H9 (cell line): ENCODE results near the gene SLC17A9. TPM values are rescaled to one million over a fixed set of nuclear protein-coding genes. Genes with fewer than 3 reads are reported as not detected.

ENCODE experiments used
- DNase-seq: peaks from one replicate; pipeline ENCODE4 v3.0.0-alpha.2; 2017
- H2AFZ ChIP-seq: one replicate; pipeline ENCODE4 v1.6.1; 2013; ENCODE audit warnings: mild to moderate bottlenecking, low read length, control low read depth, moderate library complexity
- H2AK5ac ChIP-seq: 2 replicates; pipeline ENCODE4 v1.6.1; 2013; ENCODE audit warnings: low read length, control low read depth, mixed read lengths; ENCODE audit not compliant: insufficient read length
- H2BK120ac ChIP-seq: one replicate; pipeline ENCODE4 v1.6.1; 2013; ENCODE audit warnings: low read depth, mild to moderate bottlenecking, low read length, control low read depth, inconsistent platforms; ENCODE audit not compliant: poor library complexity, severe bottlenecking
- H2BK12ac ChIP-seq: 2 replicates; pipeline ENCODE4 v1.6.1; 2013; ENCODE audit warnings: low read length, control low read depth, mixed read lengths, low read depth; ENCODE audit not compliant: insufficient read length
- H2BK15ac ChIP-seq: 2 replicates; pipeline ENCODE4 v1.6.1; 2013; ENCODE audit warnings: low read depth, low read length, control low read depth
- H2BK20ac ChIP-seq: one replicate; pipeline ENCODE4 v1.6.1; 2013; ENCODE audit warnings: low read depth, mild to moderate bottlenecking, low read length, control low read depth, inconsistent platforms; ENCODE audit not compliant: poor library complexity, severe bottlenecking
- H2BK5ac ChIP-seq: 2 replicates; pipeline ENCODE4 v1.6.1; 2013; ENCODE audit warnings: low read length, control low read depth, mixed read lengths; ENCODE audit not compliant: insufficient read length
- H3K14ac ChIP-seq: 2 replicates; pipeline ENCODE4 v1.6.1; 2013; ENCODE audit warnings: low read length, control low read depth; ENCODE audit not compliant: insufficient read depth
- H3K18ac ChIP-seq: 2 replicates; pipeline ENCODE4 v1.6.1; 2013; ENCODE audit warnings: low read depth, mild to moderate bottlenecking, mixed read lengths, low read length, control low read depth; ENCODE audit not compliant: insufficient read length
- H3K23ac ChIP-seq: 2 replicates; pipeline ENCODE4 v1.6.1; 2013; ENCODE audit warnings: low read length, control low read depth, mixed read lengths, low read depth; ENCODE audit not compliant: insufficient read length
- H3K23me2 ChIP-seq: 2 replicates; pipeline ENCODE4 v1.6.1; 2013; ENCODE audit warnings: low read depth, mild to moderate bottlenecking, mixed read lengths, low read length, control low read depth; ENCODE audit not compliant: insufficient read length, poor library complexity, severe bottlenecking
- H3K27ac ChIP-seq: 2 replicates; pipeline ENCODE4 v1.5.1; 2013; ENCODE audit warnings: low read length, control low read depth, mixed read lengths, low read depth; ENCODE audit not compliant: insufficient read length
- H3K27me3 ChIP-seq: 2 replicates; pipeline ENCODE4 v1.6.1; 2013; ENCODE audit warnings: low read length, control low read depth, inconsistent platforms; ENCODE audit not compliant: insufficient read depth
- H3K4ac ChIP-seq: 2 replicates; pipeline ENCODE4 v1.6.1; 2013; ENCODE audit warnings: low read depth, mild to moderate bottlenecking, control low read depth, inconsistent platforms, low read length, moderate library complexity
- H3K4me1 ChIP-seq: 2 replicates; pipeline ENCODE4 v1.6.1; 2013; ENCODE audit warnings: low read length, control low read depth, inconsistent platforms; ENCODE audit not compliant: insufficient read depth
- H3K4me2 ChIP-seq: 2 replicates; pipeline ENCODE4 v1.6.1; 2013; ENCODE audit warnings: low read length, control low read depth, mixed read lengths; ENCODE audit not compliant: insufficient read length, insufficient read depth
- H3K56ac ChIP-seq: 2 replicates; pipeline ENCODE4 v1.6.1; 2013; ENCODE audit warnings: low read depth, mild to moderate bottlenecking, mixed read lengths, low read length, control low read depth; ENCODE audit not compliant: insufficient read length
- H3K79me1 ChIP-seq: 2 replicates; pipeline ENCODE4 v1.6.1; 2013; ENCODE audit warnings: low read depth, mild to moderate bottlenecking, moderate library complexity, low read length, control low read depth, inconsistent platforms; ENCODE audit not compliant: insufficient read depth, poor library complexity, severe bottlenecking
- H3K79me2 ChIP-seq: 2 replicates; pipeline ENCODE4 v1.6.1; 2013; ENCODE audit warnings: low read length, control low read depth, inconsistent platforms; ENCODE audit not compliant: insufficient read depth
- H3K9ac ChIP-seq: 2 replicates; pipeline ENCODE4 v1.6.1; 2013; ENCODE audit warnings: low read length, control low read depth, mixed read lengths; ENCODE audit not compliant: insufficient read length; ENCODE audit errors: extremely low read depth
- H3K9me3 ChIP-seq: one replicate; pipeline ENCODE4 v1.6.1; 2013; ENCODE audit warnings: low read depth, low read length, inconsistent platforms; ENCODE audit not compliant: control insufficient read depth
- H3T11ph ChIP-seq: one replicate; pipeline ENCODE4 v1.6.1; 2013; ENCODE audit warnings: mild to moderate bottlenecking, low read length, control low read depth, inconsistent platforms
- H4K20me1 ChIP-seq: one replicate; pipeline ENCODE4 v1.6.1; 2013; ENCODE audit not compliant: control insufficient read depth, insufficient read length, insufficient read depth
- H4K5ac ChIP-seq: 2 replicates; pipeline ENCODE4 v1.6.1; 2013; ENCODE audit warnings: low read depth, mild to moderate bottlenecking, mixed read lengths, low read length, control low read depth; ENCODE audit not compliant: insufficient read length
- H4K8ac ChIP-seq: replicated peaks from 2 replicates; pipeline ENCODE4 v1.6.1; 2013; ENCODE audit warnings: low read length, control low read depth, mixed read lengths, low read depth; ENCODE audit not compliant: insufficient read length
- H4K91ac ChIP-seq: 2 replicates; pipeline ENCODE4 v1.6.1; 2013; ENCODE audit warnings: low read depth, mild to moderate bottlenecking, moderate library complexity, mixed read lengths, low read length, control low read depth; ENCODE audit not compliant: insufficient read length
- H3K27ac Mint-ChIP-seq, 3 experiments: 2 replicates in 2 of 3; 3 replicates in 1 of 3; pipeline ENCODE4 v1.8.0; 2020 to 2021; ENCODE audit warnings: mixed read lengths in 3 of 3, mild to moderate bottlenecking in 1 of 3, moderate library complexity in 1 of 3
- H3K27me3 Mint-ChIP-seq: 2 replicates; pipeline ENCODE4 v1.8.0; 2021; ENCODE audit warnings: low read depth, mild to moderate bottlenecking, moderate library complexity, mixed read lengths
- H3K36me3 Mint-ChIP-seq, 3 experiments: 2 replicates in 2 of 3; 3 replicates in 1 of 3; pipeline ENCODE4 v1.8.0; 2020 to 2021; ENCODE audit warnings: low read depth in 3 of 3, mixed read lengths in 3 of 3; ENCODE audit not compliant: insufficient read depth in 1 of 3
- H3K4me1 Mint-ChIP-seq, 2 experiments: 2 replicates each; pipeline ENCODE4 v1.8.0; 2020; ENCODE audit warnings: mixed read lengths in 2 of 2
- H3K4me3 Mint-ChIP-seq, 2 experiments: 2 replicates in 1 of 2; 3 replicates in 1 of 2; pipeline ENCODE4 v1.8.0; 2020 to 2021; ENCODE audit warnings: mild to moderate bottlenecking in 2 of 2, mixed read lengths in 2 of 2, moderate library complexity in 1 of 2
- H3K9me3 Mint-ChIP-seq, 2 experiments: 2 replicates in 1 of 2; 3 replicates in 1 of 2; pipeline ENCODE4 v1.8.0; 2020; ENCODE audit warnings: mild to moderate bottlenecking in 2 of 2, mixed read lengths in 2 of 2, moderate library complexity in 1 of 2
- CTCF ChIP-seq: fragments of 200-600 bp; sonication (generic); conservative IDR thresholded peaks from 3 replicates; pipeline ENCODE4 v1.8.0; 2021; ENCODE audit warnings: antibody characterized with exemption, mild to moderate bottlenecking
- WGBS: extraction: QIAGEN DNeasy Blood & Tissue Kit; methylation state at CpG from one replicate; pipeline ENCODE4 v1.1.7; 2013; ENCODE audit warnings: missing lambda C conversion rate, low lambda C conversion rate, mixed read lengths; ENCODE audit not compliant: insufficient read length; ENCODE audit errors: extremely low coverage; 5-methylcytosine and 5-hydroxymethylcytosine counted together
- total RNA-seq: library from RNA; stranded (reverse); gene quantifications from 2 replicates; pipeline ENCODE4 v1.2.1, GENCODE V29; 2021

SLC17A9 gene
- total RNA-seq, 1 experiment from 2014 or later = 20.9 TPM

- no peak overlapping the region for H2BK15ac ChIP-seq
- H3K18ac ChIP-seq = no peak overlapping the region
- Mint-ChIP-seq H3K36me3 (no peaks in the 10 kb centered on the region), H3K4me1 (peaks cover 18 to 62% of the 10 kb centered on the region in 2 experiments), H3K9me3 (no peaks in the 10 kb centered on the region), H3K27ac (no peak overlapping the region), H3K4me3 (no peak overlapping the region), H3K27me3 (peaks cover 18% of the 10 kb centered on the region)
- TF ChIP-seq CTCF = no peak
- no peaks in the 10 kb centered on the region for H3K9me3 ChIP-seq
- no peaks in the 10 kb centered on the region for H3K27me3 ChIP-seq
- no CpG with 5 or more reads among the region's 21 CpGs for WGBS
- H2BK12ac ChIP-seq = no peak overlapping the region
- H3K79me1 ChIP-seq = no peaks in the 10 kb centered on the region
- H3K4me1 ChIP-seq = peaks cover 6% of the 10 kb centered on the region; the same call in 1 of the 2 replicates
- no peak overlapping the region for H3K4me2 ChIP-seq
- H3T11ph ChIP-seq = no peak overlapping the region
- no peak overlapping the region for H3K56ac ChIP-seq
- DNase-seq = no peak
- no peak overlapping the region for H3K23ac ChIP-seq
- no peak overlapping the region for H4K5ac ChIP-seq
- H3K79me2 ChIP-seq = no peaks in the 10 kb centered on the region
- H3K14ac ChIP-seq = no peak overlapping the region; the same call in 1 of the 2 replicates
- no peak overlapping the region for H2AFZ ChIP-seq
- H3K23me2 ChIP-seq = no peaks in the 10 kb centered on the region
- no peak overlapping the region for H3K4ac ChIP-seq
- H4K8ac ChIP-seq = no peak overlapping the region
- H2AK5ac ChIP-seq = no peak overlapping the region
- no peak overlapping the region for H2BK5ac ChIP-seq
- no peak overlapping the region for H4K91ac ChIP-seq
- no peaks in the 10 kb centered on the region for H4K20me1 ChIP-seq
- H2BK20ac ChIP-seq = no peak overlapping the region
- no peak overlapping the region for H3K27ac ChIP-seq
- no peak overlapping the region for H2BK120ac ChIP-seq
- no peak overlapping the region for H3K9ac ChIP-seq
Measured at GRCh38 chr20:62982124-62983075, 29.9 kb downstream of the SLC17A9 start.
